DOHH2 (cell line): ENCODE data around the gene OLFML2A.

Experiments
- H3F3A ChIP-seq: fragments of 200-600 bp; sonication (generic), shearing (Covaris generic); 2 replicates; pipeline ENCODE4 v1.6.0; 2016; ENCODE audit warnings: antibody characterized with exemption, mild to moderate bottlenecking; ENCODE audit not compliant: control insufficient read depth, insufficient read depth
- H3K27ac ChIP-seq: fragments of 200-600 bp; sonication (generic); 2 replicates; pipeline ENCODE4 v1.5.1; 2014; ENCODE audit warnings: low read depth, mild to moderate bottlenecking, low read length, moderate library complexity
- H3K27me3 ChIP-seq: fragments of 200-600 bp; sonication (generic); 2 replicates; pipeline ENCODE4 v1.6.1; 2014; ENCODE audit warnings: mild to moderate bottlenecking, low read length, mixed read lengths; ENCODE audit not compliant: control insufficient read depth
- H3K36me3 ChIP-seq: fragments of 200-600 bp; sonication (generic); 2 replicates; pipeline ENCODE4 v1.6.1; 2014; ENCODE audit warnings: mild to moderate bottlenecking, low read length, moderate library complexity, mixed read lengths; ENCODE audit not compliant: control insufficient read depth
- H3K4me1 ChIP-seq: fragments of 200-600 bp; sonication (generic); 2 replicates; pipeline ENCODE4 v1.6.1; 2014; ENCODE audit warnings: mild to moderate bottlenecking, low read length, mixed read lengths; ENCODE audit not compliant: control insufficient read depth
- H3K4me2 ChIP-seq: fragments of 200-600 bp; sonication (generic); 2 replicates; pipeline ENCODE4 v1.6.0; 2014; ENCODE audit warnings: mild to moderate bottlenecking, low read length, moderate library complexity
- H3K4me3 ChIP-seq: fragments of 200-600 bp; sonication (generic); 2 replicates; pipeline ENCODE4 v1.5.1; 2014; ENCODE audit warnings: mild to moderate bottlenecking, low read length, mixed read lengths
- H3K79me2 ChIP-seq: fragments of 200-600 bp; sonication (generic); 2 replicates; pipeline ENCODE4 v1.6.1; 2014; ENCODE audit warnings: mild to moderate bottlenecking, low read length, mixed read lengths; ENCODE audit not compliant: control insufficient read depth
- H3K9me2 ChIP-seq: fragments of 200-600 bp; sonication (generic); replicated peaks from 2 replicates; pipeline ENCODE4 v1.6.1; 2014; ENCODE audit warnings: mild to moderate bottlenecking, low read length, mixed read lengths; ENCODE audit not compliant: control insufficient read depth
- H3K9me3 ChIP-seq: fragments of 200-600 bp; sonication (generic); 2 replicates; pipeline ENCODE4 v1.6.1; 2014; ENCODE audit warnings: antibody characterized with exemption, low read length, mixed read lengths; ENCODE audit not compliant: control insufficient read depth, insufficient read depth
- H4K20me1 ChIP-seq: fragments of 200-600 bp; sonication (generic); 2 replicates; pipeline ENCODE4 v1.6.0; 2014; ENCODE audit warnings: low read depth, mild to moderate bottlenecking, antibody characterized with exemption, low read length, moderate library complexity; ENCODE audit not compliant: control insufficient read depth, insufficient read depth
- EZH2phosphoT487 ChIP-seq: fragments of 200-600 bp; sonication (generic); IDR thresholded peaks from 2 replicates; pipeline ENCODE4 v1.6.1; 2017; ENCODE audit warnings: borderline replicate concordance, mild to moderate bottlenecking, antibody characterized with exemption, low read length, moderate library complexity, mixed read lengths
- TF ChIP-seq, protein P1 (sequence below): fragments of 200-600 bp; sonication (generic); IDR thresholded peaks from one replicate; pipeline ENCODE4 v1.5.1; 2014; ENCODE audit warnings: antibody characterized with exemption, mild to moderate bottlenecking, low read depth, low read length; ENCODE audit not compliant: poor library complexity, severe bottlenecking

The OLFML2A gene

DNA sequence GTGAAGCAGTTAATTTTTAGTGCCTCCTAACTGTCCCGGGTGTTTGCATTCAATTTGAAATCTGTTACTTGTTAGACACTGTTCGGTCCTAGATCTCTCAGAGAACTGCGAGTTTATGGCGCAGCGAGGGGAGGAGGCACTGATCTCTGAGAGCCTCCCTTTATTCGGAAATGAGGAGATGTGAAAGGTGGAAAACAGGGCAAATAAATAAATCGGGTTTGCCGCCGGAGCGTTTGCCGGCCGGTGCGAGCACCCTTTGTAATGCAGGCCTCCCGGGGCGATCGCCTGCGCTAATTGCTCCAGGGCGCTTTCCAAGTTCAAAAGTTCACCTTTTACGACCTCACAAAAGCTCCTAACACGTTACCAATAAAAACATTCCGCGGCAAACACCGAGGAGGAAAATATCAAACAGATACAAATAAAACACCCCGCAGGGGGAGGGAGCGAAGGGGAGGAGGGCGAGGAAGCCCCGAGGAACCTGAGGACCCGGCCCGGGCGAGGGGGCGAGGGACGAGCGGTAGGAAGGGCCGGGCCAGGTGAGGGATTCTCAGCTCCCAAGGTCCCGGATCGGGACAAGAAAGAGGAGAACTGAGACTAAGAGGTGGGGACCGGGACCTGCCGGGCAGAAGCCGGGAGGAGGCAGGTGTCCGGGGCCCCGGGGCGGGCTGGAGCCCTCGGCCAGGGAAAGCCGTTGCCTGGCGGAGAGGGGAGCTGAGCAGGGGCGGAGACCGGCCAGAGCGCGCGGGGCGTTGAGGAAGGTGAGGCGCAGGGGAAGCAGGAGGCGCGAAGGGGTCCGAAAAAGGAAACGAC is 7.2 kb upstream of the OLFML2A start:
- H3K79me2 ChIP-seq, result peaks cover 55% of the 10 kb centered on the region
- peaks cover 15% of the 10 kb centered on the region for H3K27me3 ChIP-seq
- peak overlapping the region; percentile 96 for H3K4me2 ChIP-seq
- H3K27ac ChIP-seq, result no peak overlapping the region
- peaks cover 51% of the 10 kb centered on the region for H3K4me1 ChIP-seq
- H3K4me3 ChIP-seq, result peak overlapping the region; percentile 85
- no peaks in the 10 kb centered on the region for H3K9me2 ChIP-seq
- H3F3A ChIP-seq, result peaks cover 9% of the 10 kb centered on the region; the same call in 1 of the 2 replicates
- no peaks in the 10 kb centered on the region for H3K9me3 ChIP-seq
- TF ChIP-seq, protein P1, sequence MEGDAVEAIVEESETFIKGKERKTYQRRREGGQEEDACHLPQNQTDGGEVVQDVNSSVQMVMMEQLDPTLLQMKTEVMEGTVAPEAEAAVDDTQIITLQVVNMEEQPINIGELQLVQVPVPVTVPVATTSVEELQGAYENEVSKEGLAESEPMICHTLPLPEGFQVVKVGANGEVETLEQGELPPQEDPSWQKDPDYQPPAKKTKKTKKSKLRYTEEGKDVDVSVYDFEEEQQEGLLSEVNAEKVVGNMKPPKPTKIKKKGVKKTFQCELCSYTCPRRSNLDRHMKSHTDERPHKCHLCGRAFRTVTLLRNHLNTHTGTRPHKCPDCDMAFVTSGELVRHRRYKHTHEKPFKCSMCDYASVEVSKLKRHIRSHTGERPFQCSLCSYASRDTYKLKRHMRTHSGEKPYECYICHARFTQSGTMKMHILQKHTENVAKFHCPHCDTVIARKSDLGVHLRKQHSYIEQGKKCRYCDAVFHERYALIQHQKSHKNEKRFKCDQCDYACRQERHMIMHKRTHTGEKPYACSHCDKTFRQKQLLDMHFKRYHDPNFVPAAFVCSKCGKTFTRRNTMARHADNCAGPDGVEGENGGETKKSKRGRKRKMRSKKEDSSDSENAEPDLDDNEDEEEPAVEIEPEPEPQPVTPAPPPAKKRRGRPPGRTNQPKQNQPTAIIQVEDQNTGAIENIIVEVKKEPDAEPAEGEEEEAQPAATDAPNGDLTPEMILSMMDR, result no peak
- TF ChIP-seq EZH2phosphoT487, result peak; percentile 92
- no peaks in the 10 kb centered on the region for H3K36me3 ChIP-seq
- 0 out of 2 replicates have a peak, but pooled peaks cover 8% of the 10 kb centered on the region for H4K20me1 ChIP-seq

DNA sequence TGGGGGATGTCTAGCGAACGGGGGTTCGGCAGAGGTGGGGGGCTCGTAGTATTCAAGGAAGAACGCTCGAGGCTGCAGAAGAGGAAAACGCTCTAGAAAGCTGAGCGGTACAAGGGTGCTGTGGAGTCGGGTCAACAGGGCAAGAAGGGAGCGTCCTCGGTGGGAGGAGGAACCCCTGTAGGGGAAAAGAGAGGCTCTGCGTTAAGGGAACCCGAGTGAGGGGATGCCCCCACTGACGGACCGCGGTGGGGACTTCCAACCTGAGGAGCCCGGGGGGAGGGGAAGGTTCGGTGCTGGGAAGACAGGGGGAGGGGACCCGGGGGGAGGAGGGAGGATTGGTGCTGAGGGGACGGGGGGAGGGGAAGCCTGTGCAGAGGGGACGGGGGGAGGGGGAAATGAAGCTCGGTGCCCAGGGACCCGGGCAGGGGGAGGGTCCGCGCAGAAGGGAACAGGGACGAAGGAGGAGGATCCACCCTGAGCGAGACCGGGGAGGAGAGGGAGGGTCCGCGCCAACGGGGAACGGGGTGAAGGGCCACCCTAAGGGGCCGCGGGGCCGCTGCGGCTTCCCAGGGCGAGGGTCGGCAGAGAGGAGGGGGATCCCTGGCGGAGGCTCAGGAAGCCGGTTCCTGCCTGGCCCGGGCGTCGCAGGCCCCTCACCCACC is 6.4 kb upstream of the OLFML2A start:
- Histone ChIP-seq H3K4me2 (peak overlapping the region; percentile 96), H4K20me1 (0 out of 2 replicates have a peak, but pooled peaks cover 8% of the 10 kb centered on the region), H3K27me3 (peaks cover 15% of the 10 kb centered on the region), H3K4me1 (peaks cover 44% of the 10 kb centered on the region), H3K9me2 (no peaks in the 10 kb centered on the region), H3K9me3 (no peaks in the 10 kb centered on the region), H3K79me2 (peaks cover 48% of the 10 kb centered on the region), H3K4me3 (peak overlapping the region; percentile 85), H3K36me3 (no peaks in the 10 kb centered on the region), H3F3A (peaks cover 9% of the 10 kb centered on the region; the same call in 1 of the 2 replicates), H3K27ac (no peak overlapping the region)
- TF ChIP-seq, protein P1, result no peak
- no peak for TF ChIP-seq EZH2phosphoT487

- TF ChIP-seq, protein P1, result peak; percentile 43
- TF ChIP-seq EZH2phosphoT487, result no peak
- 0 out of 2 replicates have a peak, but pooled peaks cover 8% of the 10 kb centered on the region for H4K20me1 ChIP-seq
- H3K27me3 ChIP-seq, result peaks cover 20% of the 10 kb centered on the region
- H3K9me2 ChIP-seq, result no peaks in the 10 kb centered on the region
- no peaks in the 10 kb centered on the region for H3K36me3 ChIP-seq
- H3K4me2 ChIP-seq, result peak within 1 kb of the TSS; percentile 96
- H3K27ac ChIP-seq, result peak within 1 kb of the TSS; percentile 21; the same call in 1 of the 2 replicates
- H3K79me2 ChIP-seq, result peaks cover 40% of the 10 kb centered on the region
- H3K9me3 ChIP-seq, result no peaks in the 10 kb centered on the region
- peaks cover 9% of the 10 kb centered on the region; the same call in 1 of the 2 replicates for H3F3A ChIP-seq
- H3K4me3 ChIP-seq, result peak within 1 kb of the TSS; percentile 85
- peaks cover 36% of the 10 kb centered on the region for H3K4me1 ChIP-seq
Measured at GRCh38 chr9:124771021-124771866, 5.7 kb upstream of the OLFML2A start, which contains the start of gene NR6A1. Gene NR6A1 (minus strand): TSS chr9:124771311.
